ENCODE measurements around the gene SLC29A4. TPM values are rescaled to one million over a fixed set of nuclear protein-coding genes. Genes with fewer than 3 reads are reported as not detected.

SLC29A4 gene
- total RNA-seq, 2 experiments from 2014 or later, result 1.6 to 3.1 TPM

DNA sequence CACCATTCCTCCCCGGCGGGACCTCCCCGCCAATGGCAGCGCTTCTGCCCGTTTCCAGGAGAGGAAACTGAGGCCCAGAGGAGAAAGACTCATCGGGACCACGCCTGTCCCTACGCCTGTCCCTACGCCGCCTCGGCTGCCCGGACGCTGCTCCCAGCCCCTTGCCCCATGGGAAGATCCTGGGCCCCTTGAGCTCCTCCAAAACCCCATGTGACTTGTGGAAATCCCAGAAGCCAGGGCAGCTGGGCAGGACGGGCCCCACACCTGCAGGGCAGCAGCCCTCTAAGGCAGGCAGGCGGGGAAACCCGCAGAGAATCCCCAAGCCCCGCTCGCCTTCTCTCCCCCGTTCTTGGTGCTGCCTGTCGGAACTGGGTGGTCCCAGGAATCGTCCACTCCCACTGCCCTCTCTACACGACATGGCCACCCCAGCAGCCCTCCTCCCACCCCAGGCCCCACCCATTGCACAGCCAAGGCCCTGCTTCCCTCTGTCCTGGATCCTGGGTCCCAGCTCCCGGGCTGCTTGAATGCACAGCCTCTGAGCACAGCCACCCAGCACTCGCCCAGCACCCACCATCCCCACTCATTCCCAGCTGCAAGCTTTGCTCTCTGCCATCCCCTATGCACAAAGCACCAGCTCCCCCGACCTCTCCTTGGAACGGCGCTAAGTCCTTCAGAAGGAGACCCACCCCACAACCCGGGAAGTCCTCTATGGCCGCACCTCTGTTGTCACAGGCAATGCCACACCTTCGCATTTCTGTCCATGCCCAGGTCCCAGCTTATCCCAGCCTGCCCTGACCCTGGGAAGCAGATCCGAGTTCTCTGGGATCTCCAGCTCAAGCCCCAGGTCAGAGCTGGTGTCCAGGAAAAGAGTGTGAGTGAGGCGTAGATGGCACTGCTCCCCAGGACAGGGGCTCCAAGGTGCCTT lies 50.6 kb downstream of the SLC29A4 start:
- no peak overlapping the region for H3K27ac Mint-ChIP-seq
- peaks cover 2% of the 10 kb centered on the region for H3K27me3 Mint-ChIP-seq
- no peak for DNase-seq
- H3K9me3 Mint-ChIP-seq, result peaks cover 2% of the 10 kb centered on the region
- POLR2A ChIA-PET, result no interaction called here
- H3K4me3 Mint-ChIP-seq, result no peak overlapping the region
- peaks cover 14% of the 10 kb centered on the region for H3K4me1 Mint-ChIP-seq
- no peak for ATAC-seq (ENCODE audit: low read depth)
- H3K36me3 Mint-ChIP-seq, result peaks cover 60% of the 10 kb centered on the region

DNA sequence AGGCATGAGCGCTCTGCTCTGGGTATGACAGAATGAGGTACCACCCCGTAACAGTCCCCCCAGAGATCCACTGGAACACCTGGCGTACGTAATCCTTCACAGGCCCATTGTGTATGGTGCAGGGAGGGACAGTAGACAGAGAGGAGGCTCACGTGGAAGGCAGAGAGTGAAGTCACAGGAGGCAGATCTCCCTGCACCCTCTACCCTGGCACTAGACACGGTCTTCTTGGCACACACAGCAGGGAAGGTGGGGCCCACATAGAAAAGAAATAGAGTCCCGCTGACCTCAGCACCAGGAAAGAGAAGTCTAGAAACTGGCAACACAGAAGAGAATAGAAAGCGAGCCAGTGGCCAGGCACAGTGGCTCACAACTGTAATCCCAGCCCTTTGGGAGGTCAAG lies 51.9 kb downstream of the SLC29A4 start:
- DNase-seq, result no peak
- Mint-ChIP-seq H3K27ac (no peak overlapping the region), H3K36me3 (peaks cover 65% of the 10 kb centered on the region), H3K9me3 (peaks cover 2% of the 10 kb centered on the region), H3K27me3 (peaks cover 2% of the 10 kb centered on the region), H3K4me3 (no peak overlapping the region), H3K4me1 (peaks cover 14% of the 10 kb centered on the region)
- ATAC-seq (ENCODE audit: low read depth), result no peak
- POLR2A ChIA-PET, result no interaction called here

DNA sequence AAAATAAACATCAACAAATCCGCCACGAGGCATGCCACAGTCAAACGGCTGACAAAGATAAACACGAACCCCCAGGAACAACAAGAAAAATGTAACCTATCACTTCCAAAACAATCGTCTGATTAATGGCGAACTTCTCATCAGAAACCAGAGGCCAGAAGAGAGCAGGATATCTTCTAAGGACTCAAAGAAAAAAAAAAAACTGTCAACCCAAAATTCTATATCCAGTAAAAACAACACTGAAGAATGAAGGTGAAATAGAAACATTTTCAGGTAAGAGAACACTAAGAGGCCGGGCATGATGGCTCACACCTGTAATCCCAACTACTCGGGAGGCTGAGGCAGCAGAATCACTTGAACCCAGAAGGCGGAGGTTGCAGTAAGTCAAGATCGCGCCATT lies 54.3 kb downstream of the SLC29A4 start:
- no peak overlapping the region for H3K27ac Mint-ChIP-seq
- DNase-seq (no peak), ATAC-seq (ENCODE audit: low read depth) (no peak)
- peaks cover 9% of the 10 kb centered on the region for H3K4me1 Mint-ChIP-seq
- H3K4me3 Mint-ChIP-seq, result no peak overlapping the region
- peaks cover 4% of the 10 kb centered on the region for H3K9me3 Mint-ChIP-seq
- POLR2A ChIA-PET, result no interaction called here
- H3K27me3 Mint-ChIP-seq, result peaks cover 2% of the 10 kb centered on the region
- H3K36me3 Mint-ChIP-seq, result peaks cover 68% of the 10 kb centered on the region

DNA sequence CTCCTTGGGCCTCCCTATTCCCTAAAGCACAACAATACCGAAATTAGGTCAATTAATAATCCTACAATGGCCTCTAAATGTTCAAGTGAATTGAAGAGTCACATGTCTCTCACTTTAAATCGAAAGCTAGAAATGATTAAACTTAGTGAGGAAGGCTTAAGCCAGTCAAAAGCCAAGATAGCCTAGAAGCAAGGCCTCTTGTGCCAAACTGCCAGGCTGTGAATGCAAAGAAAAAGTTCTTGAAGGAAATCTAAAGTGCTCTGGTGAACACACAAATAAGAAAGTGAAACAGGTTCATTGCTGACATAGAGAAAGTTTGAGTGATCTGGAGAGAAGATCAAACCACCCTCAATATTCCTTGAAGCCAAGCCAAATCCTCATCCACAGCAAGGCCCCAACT lies 57.2 kb downstream of the SLC29A4 start:
- Mint-ChIP-seq H3K4me3 (no peak overlapping the region), H3K4me1 (peaks cover 5% of the 10 kb centered on the region), H3K27ac (no peak overlapping the region), H3K9me3 (peaks cover 16% of the 10 kb centered on the region), H3K36me3 (peaks cover 84% of the 10 kb centered on the region), H3K27me3 (no peaks in the 10 kb centered on the region)
- DNase-seq (no peak), ATAC-seq (ENCODE audit: low read depth) (no peak)
- POLR2A ChIA-PET, result no interaction called here

DNA sequence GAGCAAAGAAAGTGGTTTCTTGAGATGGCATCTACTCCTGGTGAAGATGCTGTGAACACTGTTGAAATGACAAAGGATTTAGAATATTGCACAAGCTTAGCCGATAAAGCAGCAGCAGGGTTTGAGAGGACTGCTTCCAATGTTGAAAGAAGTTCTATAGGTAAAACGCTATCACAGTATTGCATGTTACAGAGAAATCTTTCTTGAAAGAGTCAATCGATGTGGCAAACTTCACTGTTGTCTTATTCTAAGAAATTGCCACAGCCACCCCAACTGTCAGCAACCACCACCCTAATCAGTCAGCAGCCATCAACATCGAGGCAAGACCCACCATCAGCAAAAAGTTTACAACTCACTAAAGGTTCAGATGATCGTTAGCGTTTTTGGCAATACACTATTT lies 59.9 kb downstream of the SLC29A4 start:
- no peak for DNase-seq
- H3K36me3 Mint-ChIP-seq, result peaks cover 73% of the 10 kb centered on the region
- no peak overlapping the region for H3K27ac Mint-ChIP-seq
- no peak overlapping the region for H3K4me3 Mint-ChIP-seq
- no peaks in the 10 kb centered on the region for H3K27me3 Mint-ChIP-seq
- POLR2A ChIA-PET, result no interaction called here
- peaks cover 15% of the 10 kb centered on the region for H3K9me3 Mint-ChIP-seq
- H3K4me1 Mint-ChIP-seq, result peaks cover 5% of the 10 kb centered on the region
- ATAC-seq (ENCODE audit: low read depth), result no peak

DNA sequence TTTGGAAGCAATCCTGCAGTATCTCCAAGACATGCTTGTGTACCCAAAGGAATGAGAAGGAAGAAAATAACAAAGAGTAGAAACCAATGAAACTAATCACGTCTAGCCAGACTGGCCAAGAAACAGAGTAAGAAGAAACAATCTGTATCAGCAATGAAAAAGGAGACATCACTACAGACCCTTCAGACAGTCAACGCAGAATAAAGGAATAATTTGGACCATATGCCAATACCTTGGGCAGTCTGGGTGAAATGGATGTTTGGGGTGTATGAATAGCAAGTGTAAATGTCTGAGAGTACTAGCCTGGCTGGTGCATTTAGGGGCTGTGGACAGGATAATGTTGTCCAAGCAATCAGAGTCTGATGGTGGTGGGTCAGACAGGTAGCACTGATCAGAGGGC lies 61.1 kb downstream of the SLC29A4 start:
- Mint-ChIP-seq H3K9me3 (peaks cover 15% of the 10 kb centered on the region), H3K27ac (no peak overlapping the region), H3K4me1 (peaks cover 5% of the 10 kb centered on the region), H3K27me3 (no peaks in the 10 kb centered on the region), H3K4me3 (no peak overlapping the region), H3K36me3 (peaks cover 62% of the 10 kb centered on the region)
- no peak for ATAC-seq (ENCODE audit: low read depth)
- DNase-seq, result no peak
- POLR2A ChIA-PET, result no interaction called here

DNA sequence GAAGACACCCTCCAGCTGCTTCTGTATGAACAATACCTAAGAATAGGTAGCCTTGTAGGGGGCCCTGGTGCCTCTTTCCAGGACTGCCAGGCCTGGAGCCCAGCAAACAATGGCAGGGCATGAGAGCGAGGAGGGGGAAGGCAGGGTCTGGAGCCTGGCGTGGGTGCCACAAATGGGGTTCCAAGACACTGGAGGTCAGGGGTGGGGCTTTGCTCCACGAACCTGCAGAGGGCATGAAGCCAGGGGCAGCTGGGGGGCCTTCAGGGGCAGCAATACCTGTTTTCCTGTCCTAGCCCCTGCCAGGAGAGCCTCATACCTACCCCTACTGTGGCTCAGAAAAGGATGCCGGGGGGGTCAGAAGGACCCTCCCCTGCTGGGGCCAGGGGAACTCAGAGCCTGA lies 61.6 kb downstream of the SLC29A4 start:
- H3K4me3 Mint-ChIP-seq, result no peak overlapping the region
- POLR2A ChIA-PET, result no interaction called here
- DNase-seq (no peak), ATAC-seq (ENCODE audit: low read depth) (no peak)
- H3K9me3 Mint-ChIP-seq, result peaks cover 15% of the 10 kb centered on the region
- H3K27me3 Mint-ChIP-seq, result no peaks in the 10 kb centered on the region
- H3K36me3 Mint-ChIP-seq, result peaks cover 60% of the 10 kb centered on the region
- H3K4me1 Mint-ChIP-seq, result peaks cover 5% of the 10 kb centered on the region
- no peak overlapping the region for H3K27ac Mint-ChIP-seq

DNA sequence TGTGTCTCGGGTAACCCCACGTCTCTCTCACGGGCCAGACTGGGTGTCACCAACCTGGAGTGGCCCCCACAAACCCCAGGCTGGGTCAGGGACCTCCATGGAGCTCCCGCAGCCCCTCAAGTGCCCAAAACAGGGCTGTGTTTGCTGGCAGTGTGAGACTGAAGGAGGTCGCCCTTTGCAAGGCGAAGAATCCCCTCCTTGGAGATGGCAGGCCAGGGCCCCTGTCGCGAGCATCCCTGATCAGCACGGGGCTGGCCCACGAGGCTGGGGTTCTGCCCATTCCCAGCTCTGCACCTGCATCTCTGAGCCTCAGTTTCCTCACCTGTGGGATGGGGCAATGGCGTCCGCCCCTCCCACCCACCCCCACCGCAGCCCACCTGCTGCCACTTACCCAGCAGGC lies 62.4 kb downstream of the SLC29A4 start:
- H3K4me1 Mint-ChIP-seq, result peaks cover 1% of the 10 kb centered on the region
- DNase-seq, result no peak
- no peak overlapping the region for H3K27ac Mint-ChIP-seq
- H3K4me3 Mint-ChIP-seq, result no peak overlapping the region
- peaks cover 53% of the 10 kb centered on the region for H3K36me3 Mint-ChIP-seq
- H3K9me3 Mint-ChIP-seq, result peaks cover 15% of the 10 kb centered on the region
- POLR2A ChIA-PET, result no interaction called here
- H3K27me3 Mint-ChIP-seq, result no peaks in the 10 kb centered on the region
- ATAC-seq (ENCODE audit: low read depth), result no peak

DNA sequence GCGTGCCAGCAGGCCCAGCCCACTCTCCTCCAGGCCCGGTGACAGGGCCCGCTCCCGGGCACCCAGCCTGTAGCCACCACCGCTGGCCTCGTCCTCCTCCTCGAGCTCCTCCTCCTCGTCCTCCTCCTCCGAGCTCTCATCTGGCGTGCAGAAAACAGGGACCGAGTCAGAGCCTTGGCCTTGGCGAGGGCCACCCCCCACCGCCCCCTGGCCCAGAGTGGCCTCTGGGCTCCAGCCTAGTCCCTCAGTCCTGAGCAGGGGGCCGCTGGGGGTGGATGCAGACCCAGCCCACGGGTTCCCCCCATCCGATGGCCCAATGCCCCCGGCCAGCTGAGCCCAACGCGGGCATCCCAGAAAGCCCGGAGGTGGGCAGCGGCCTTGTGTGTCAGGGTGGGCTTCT lies 62.9 kb downstream of the SLC29A4 start:
- H3K27ac Mint-ChIP-seq, result no peak overlapping the region
- no peak overlapping the region for H3K4me3 Mint-ChIP-seq
- POLR2A ChIA-PET, result interaction anchor here (0.5 kb wide), 1 partner anchor 436 kb away, joined by 3 read pairs; the partner anchor contains the start of gene RNF216
- DNase-seq (no peak), ATAC-seq (ENCODE audit: low read depth) (no peak)
- H3K4me1 Mint-ChIP-seq, result no peaks in the 10 kb centered on the region
- H3K27me3 Mint-ChIP-seq, result no peaks in the 10 kb centered on the region
- H3K36me3 Mint-ChIP-seq, result peaks cover 48% of the 10 kb centered on the region
- H3K9me3 Mint-ChIP-seq, result peaks cover 15% of the 10 kb centered on the region

DNA sequence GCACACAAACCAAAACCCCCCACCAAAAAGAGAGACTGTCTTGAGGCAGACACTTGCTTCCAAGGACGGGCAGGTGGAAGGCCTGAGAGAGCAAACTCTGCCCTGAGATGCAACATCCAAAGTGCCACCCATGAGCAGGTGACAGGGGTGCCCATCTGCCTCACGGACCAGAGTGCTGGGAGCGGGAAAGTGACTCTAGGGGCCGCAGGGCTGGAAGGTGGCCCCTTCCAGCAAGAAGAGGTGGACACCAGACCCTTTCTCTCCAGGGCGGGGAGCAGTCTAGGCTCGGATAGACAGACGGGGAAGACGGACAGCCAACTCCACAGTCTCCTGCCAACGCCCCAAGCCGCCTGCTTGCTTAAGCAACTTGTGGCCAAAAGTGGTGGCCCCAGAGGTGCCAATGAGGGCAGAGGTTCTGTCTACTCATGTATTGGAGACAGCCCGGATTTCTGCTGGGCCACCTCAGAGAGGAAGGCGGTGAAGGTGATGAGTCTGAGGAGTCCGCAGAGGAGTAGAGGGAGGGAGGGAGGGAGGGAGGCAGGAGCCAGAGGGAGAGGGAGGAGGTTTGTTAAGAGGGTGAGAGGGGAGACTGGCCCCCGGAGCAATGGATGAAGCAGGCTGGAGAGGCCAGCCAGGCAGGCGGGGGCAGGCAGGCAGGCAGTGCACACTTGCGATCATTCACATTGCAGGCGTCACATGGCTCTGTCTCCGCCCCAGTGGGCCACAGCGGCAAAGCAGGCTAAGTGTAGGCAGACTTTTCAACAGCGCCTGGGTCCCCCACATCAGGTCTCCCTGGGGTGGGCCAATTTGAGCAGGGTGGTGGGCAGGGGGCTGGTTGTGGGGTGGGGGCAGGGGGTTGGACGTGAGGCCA lies 65.6 kb downstream of the SLC29A4 start:
- ATAC-seq (ENCODE audit: low read depth) (no peak), DNase-seq (no peak)
- POLR2A ChIA-PET, result no interaction called here
- no peaks in the 10 kb centered on the region for H3K27me3 Mint-ChIP-seq
- no peak overlapping the region for H3K4me3 Mint-ChIP-seq
- no peaks in the 10 kb centered on the region for H3K4me1 Mint-ChIP-seq
- H3K27ac Mint-ChIP-seq, result no peak overlapping the region
- peaks cover 34% of the 10 kb centered on the region for H3K36me3 Mint-ChIP-seq
- H3K9me3 Mint-ChIP-seq, result peaks cover 8% of the 10 kb centered on the region

DNA sequence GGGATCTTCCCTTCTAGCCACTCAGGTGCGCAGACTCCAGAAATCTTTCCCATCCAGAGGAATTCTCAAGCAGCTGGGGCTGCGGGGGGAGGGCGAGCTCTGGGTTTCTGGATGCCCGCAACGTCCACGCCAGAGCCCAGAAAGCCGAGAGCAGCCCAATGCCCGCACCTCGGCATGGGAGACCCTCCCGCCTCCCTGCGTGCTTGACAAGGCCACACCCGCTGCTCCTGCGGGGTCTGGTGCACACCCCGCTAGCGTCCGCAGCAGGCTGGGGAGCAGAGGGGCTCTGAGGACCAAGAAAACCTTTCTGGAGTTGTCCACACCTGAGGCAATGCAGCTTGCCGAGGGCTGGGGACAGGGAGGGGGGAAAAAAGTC lies 66.2 kb downstream of the SLC29A4 start:
- POLR2A ChIA-PET, result no interaction called here
- H3K9me3 Mint-ChIP-seq, result peaks cover 3% of the 10 kb centered on the region
- peaks cover 32% of the 10 kb centered on the region for H3K36me3 Mint-ChIP-seq
- no peaks in the 10 kb centered on the region for H3K4me1 Mint-ChIP-seq
- no peak overlapping the region for H3K27ac Mint-ChIP-seq
- no peaks in the 10 kb centered on the region for H3K27me3 Mint-ChIP-seq
- DNase-seq (no peak), ATAC-seq (ENCODE audit: low read depth) (no peak)
- no peak overlapping the region for H3K4me3 Mint-ChIP-seq

DNA sequence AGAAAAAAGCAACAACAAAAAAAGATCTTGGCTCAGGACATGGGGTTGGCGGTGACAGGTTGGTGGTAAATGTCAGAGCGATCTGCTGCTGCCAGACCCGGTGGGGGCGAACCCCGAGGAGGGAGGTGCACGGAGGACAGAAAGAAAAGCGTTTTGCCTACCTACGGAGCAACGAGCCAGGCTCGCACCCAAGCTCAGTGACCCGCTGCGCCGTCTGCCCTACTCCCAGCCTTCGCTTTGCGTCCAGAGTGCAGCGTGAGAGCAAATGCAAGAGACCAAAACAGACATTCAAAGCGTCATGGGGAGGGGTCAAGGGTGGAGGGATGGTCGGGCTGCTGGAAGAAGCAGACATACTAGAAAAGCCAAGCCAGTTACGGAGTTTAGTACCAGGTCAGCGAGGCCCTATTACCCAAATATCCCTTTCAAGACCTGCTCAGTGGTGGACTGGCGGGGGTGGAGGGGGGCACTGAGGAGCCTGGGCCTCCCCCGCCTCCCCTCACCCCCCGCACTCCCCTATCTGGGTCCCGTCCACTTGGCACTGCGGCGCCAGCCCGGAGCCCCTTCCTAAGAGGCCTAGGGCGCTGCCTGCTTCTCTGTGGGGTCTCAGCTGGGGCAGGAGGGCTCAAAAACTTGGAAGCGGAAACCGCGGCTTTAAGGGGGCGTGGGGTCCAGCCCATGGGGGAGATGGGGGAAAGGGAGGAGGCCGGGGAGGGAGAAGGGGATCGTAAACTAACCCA lies 66.9 kb downstream of the SLC29A4 start:
- Mint-ChIP-seq H3K27me3 (no peaks in the 10 kb centered on the region), H3K9me3 (no peaks in the 10 kb centered on the region), H3K4me3 (no peak overlapping the region), H3K4me1 (peaks cover 4% of the 10 kb centered on the region), H3K27ac (no peak overlapping the region), H3K36me3 (peaks cover 29% of the 10 kb centered on the region)
- ATAC-seq (ENCODE audit: low read depth) (no peak), DNase-seq (no peak)
- POLR2A ChIA-PET, result no interaction called here

DNA sequence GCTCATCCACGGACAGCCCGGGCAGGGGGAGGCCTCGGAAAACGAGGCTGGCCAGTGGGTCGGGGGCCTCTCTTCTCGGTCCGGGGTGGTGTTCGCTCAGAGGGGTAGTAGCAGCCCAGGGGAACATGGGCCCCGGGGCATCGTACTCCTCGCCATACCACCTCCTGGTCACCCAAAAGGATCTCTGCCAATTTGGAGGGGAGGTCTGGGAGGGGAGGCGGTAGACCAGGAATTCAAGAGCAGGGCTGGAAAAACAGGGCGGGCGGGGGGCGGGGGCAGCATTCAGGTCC lies 67.4 kb downstream of the SLC29A4 start:
- Mint-ChIP-seq H3K9me3 (no peaks in the 10 kb centered on the region), H3K4me3 (no peak overlapping the region), H3K27me3 (no peaks in the 10 kb centered on the region), H3K36me3 (peaks cover 24% of the 10 kb centered on the region), H3K27ac (no peak overlapping the region), H3K4me1 (peaks cover 4% of the 10 kb centered on the region)
- DNase-seq (no peak), ATAC-seq (ENCODE audit: low read depth) (no peak)
- POLR2A ChIA-PET, result no interaction called here
